ENCODE data around the gene KIF11.

DNA sequence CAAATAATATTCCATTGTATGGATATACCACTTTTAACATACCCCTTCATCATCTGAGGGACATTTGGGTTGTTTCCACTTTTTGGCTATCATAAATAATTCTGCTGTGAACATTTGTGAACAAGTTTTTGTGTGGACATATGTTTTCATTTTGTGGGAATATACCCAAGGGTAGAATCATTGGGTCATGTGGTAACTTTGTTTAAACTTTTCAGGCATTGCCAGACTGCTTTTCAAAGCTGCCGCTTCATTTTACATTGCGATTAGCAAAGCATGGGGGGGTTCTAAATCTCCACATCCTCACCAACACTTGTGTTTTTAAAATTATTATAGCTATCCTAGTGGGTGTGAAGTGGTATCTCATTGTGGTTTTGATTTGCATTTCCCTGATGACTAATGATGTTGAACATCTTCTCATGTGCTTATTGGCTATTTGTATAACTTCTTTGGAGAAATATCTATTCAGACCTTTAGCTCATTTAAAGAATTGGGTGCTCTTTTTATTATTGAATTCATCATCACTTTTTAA is 88.4 kb downstream of the KIF11 start:
- TF ChIP-seq, protein P1, sequence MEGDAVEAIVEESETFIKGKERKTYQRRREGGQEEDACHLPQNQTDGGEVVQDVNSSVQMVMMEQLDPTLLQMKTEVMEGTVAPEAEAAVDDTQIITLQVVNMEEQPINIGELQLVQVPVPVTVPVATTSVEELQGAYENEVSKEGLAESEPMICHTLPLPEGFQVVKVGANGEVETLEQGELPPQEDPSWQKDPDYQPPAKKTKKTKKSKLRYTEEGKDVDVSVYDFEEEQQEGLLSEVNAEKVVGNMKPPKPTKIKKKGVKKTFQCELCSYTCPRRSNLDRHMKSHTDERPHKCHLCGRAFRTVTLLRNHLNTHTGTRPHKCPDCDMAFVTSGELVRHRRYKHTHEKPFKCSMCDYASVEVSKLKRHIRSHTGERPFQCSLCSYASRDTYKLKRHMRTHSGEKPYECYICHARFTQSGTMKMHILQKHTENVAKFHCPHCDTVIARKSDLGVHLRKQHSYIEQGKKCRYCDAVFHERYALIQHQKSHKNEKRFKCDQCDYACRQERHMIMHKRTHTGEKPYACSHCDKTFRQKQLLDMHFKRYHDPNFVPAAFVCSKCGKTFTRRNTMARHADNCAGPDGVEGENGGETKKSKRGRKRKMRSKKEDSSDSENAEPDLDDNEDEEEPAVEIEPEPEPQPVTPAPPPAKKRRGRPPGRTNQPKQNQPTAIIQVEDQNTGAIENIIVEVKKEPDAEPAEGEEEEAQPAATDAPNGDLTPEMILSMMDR (IDR thresholded peaks at IDR 0.05 in 8 of 11, conservative IDR thresholded peaks at IDR 0.05 in 3 of 11) = no peak
- TF ChIP-seq POLR2AphosphoS5 (IDR thresholded peaks at IDR 0.05) (no peak), POLR2A (IDR thresholded peaks at IDR 0.05) (no peak)
